HEK293 (cell line): ENCODE results near the gene APOL5.

Experiments used
- CTCF ChIA-PET: fragments of 350-600 bp; formaldehyde crosslinking; extraction: SDS; loops from one replicate; lab custom pipeline; 2021; ENCODE audit warnings: antibody characterized with exemption; lab: Yijun Ruan, JAX
- POLR2A ChIA-PET: fragments of 300-600 bp; formaldehyde crosslinking; extraction: SDS; loops from one replicate; lab custom pipeline; 2020; ENCODE audit warnings: antibody characterized with exemption, inconsistent platforms; lab: Yijun Ruan, JAX
- H3K27ac ChIP-seq: fragments of 200-500 bp; sonication (Bioruptor generic); 2 replicates; pipeline ENCODE4 v1.5.1; 2014; ENCODE audit warnings: low read depth, low read length, control low read depth, inconsistent platforms; ENCODE audit errors: extremely low read depth
- H3K36me3 ChIP-seq, 2 experiments: fragments of 200-500 bp in 1 of 2; sonication (Bioruptor generic) in 1 of 2; 1 replicate in 1 of 2; 2 replicates in 1 of 2; pipeline ENCODE4 v1.5.1; 2014 to 2017; ENCODE audit warnings: inconsistent platforms in 2 of 2, low read length in 2 of 2; ENCODE audit not compliant: control insufficient read depth in 2 of 2, insufficient read depth in 1 of 2
- H3K4me1 ChIP-seq: fragments of 200-500 bp; sonication (Bioruptor generic); 2 replicates; pipeline ENCODE4 v1.5.1; 2014; ENCODE audit warnings: mild to moderate bottlenecking, low read length, inconsistent platforms; ENCODE audit not compliant: control insufficient read depth, insufficient read depth
- H3K4me3 ChIP-seq: 2 replicates; pipeline ENCODE4 v1.5.1; 2011; ENCODE audit warnings: low read depth, mild to moderate bottlenecking, control low read depth, low read length, moderate library complexity
- H3K9me3 ChIP-seq: fragments of 200-500 bp; sonication (Bioruptor generic); 2 replicates; pipeline ENCODE4 v1.5.1; 2014; ENCODE audit warnings: low read depth, low read length, inconsistent platforms; ENCODE audit not compliant: control insufficient read depth, insufficient read depth
- BCL11B ChIP-seq: fragments of 450-650 bp; formaldehyde crosslinking; IDR thresholded peaks from 2 replicates; pipeline ENCODE4 v1.5.1; 2016; ENCODE audit warnings: low read depth, missing biosample characterization, missing genetic modification characterization
- HOXA7 ChIP-seq: sonication (generic); formaldehyde crosslinking; IDR thresholded peaks from 2 replicates; pipeline ENCODE4 v1.8.1; 2022; ENCODE audit warnings: missing genetic modification reagents, borderline replicate concordance
- HOXD13 ChIP-seq: sonication (generic); formaldehyde crosslinking; IDR thresholded peaks from 2 replicates; pipeline ENCODE4 v1.8.0; 2022; ENCODE audit warnings: missing genetic modification reagents, borderline replicate concordance
- KLF10 ChIP-seq: fragments of 450-650 bp; IDR thresholded peaks from 2 replicates; pipeline ENCODE4 v1.5.1; 2018; ENCODE audit warnings: missing biosample characterization, mild to moderate bottlenecking, missing genetic modification characterization
- OVOL3 ChIP-seq: fragments of 450-650 bp; formaldehyde crosslinking; IDR thresholded peaks from 2 replicates; pipeline ENCODE4 v1.5.1; 2016; ENCODE audit warnings: missing biosample characterization, missing genetic modification characterization
- PATZ1 ChIP-seq: fragments of 450-650 bp; formaldehyde crosslinking; IDR thresholded peaks from 2 replicates; pipeline ENCODE4 v1.5.1; 2016; ENCODE audit warnings: missing biosample characterization, missing genetic modification characterization
- PRDM4 ChIP-seq: fragments of 450-650 bp; formaldehyde crosslinking; IDR thresholded peaks from 2 replicates; pipeline ENCODE4 v1.5.1; 2017; ENCODE audit warnings: missing biosample characterization, missing genetic modification characterization
- SP2 ChIP-seq: fragments of 450-650 bp; formaldehyde crosslinking; IDR thresholded peaks from 2 replicates; pipeline ENCODE4 v1.5.1; 2016; ENCODE audit warnings: missing biosample characterization, missing genetic modification characterization
- SP7 ChIP-seq: fragments of 450-650 bp; formaldehyde crosslinking; IDR thresholded peaks from 2 replicates; pipeline ENCODE4 v1.5.1; 2016; ENCODE audit warnings: missing biosample characterization, missing genetic modification characterization
- WT1 ChIP-seq: fragments of 450-650 bp; formaldehyde crosslinking; IDR thresholded peaks from 2 replicates; pipeline ENCODE4 v1.5.1; 2016; ENCODE audit warnings: missing biosample characterization, missing genetic modification characterization
- ZBTB21 ChIP-seq: fragments of 450-650 bp; formaldehyde crosslinking; IDR thresholded peaks from 2 replicates; pipeline ENCODE4 v1.5.1; 2017; ENCODE audit warnings: missing biosample characterization, missing genetic modification characterization
- ZNF112 ChIP-seq: fragments of 450-650 bp; formaldehyde crosslinking; IDR thresholded peaks from 2 replicates; pipeline ENCODE4 v1.5.0; 2017; ENCODE audit warnings: missing biosample characterization, missing genetic modification characterization
- ZNF132 ChIP-seq: fragments of 450-650 bp; formaldehyde crosslinking; IDR thresholded peaks from 2 replicates; pipeline ENCODE4 v1.5.1; 2017; ENCODE audit warnings: missing biosample characterization, missing genetic modification characterization, borderline replicate concordance
- ZNF155 ChIP-seq: fragments of 450-650 bp; formaldehyde crosslinking; IDR thresholded peaks from 2 replicates; pipeline ENCODE4 v1.5.1; 2016; ENCODE audit warnings: missing biosample characterization, missing genetic modification characterization
- ZNF157 ChIP-seq: fragments of 450-650 bp; formaldehyde crosslinking; IDR thresholded peaks from 2 replicates; pipeline ENCODE4 v1.5.1; 2016; ENCODE audit warnings: missing biosample characterization, missing genetic modification characterization
- ZNF16 ChIP-seq: fragments of 450-650 bp; formaldehyde crosslinking; IDR thresholded peaks from 2 replicates; pipeline ENCODE4 v1.5.1; 2016; ENCODE audit warnings: low read depth, missing biosample characterization, missing genetic modification characterization
- ZNF248 ChIP-seq: fragments of 450-650 bp; formaldehyde crosslinking; IDR thresholded peaks from 2 replicates; pipeline ENCODE4 v1.5.1; 2017; ENCODE audit warnings: missing biosample characterization, missing genetic modification characterization
- ZNF266 ChIP-seq: fragments of 450-650 bp; formaldehyde crosslinking; IDR thresholded peaks from 2 replicates; pipeline ENCODE4 v1.5.1; 2016; ENCODE audit warnings: missing biosample characterization, missing genetic modification characterization, low read depth
- ZNF366 ChIP-seq: fragments of 450-650 bp; formaldehyde crosslinking; conservative IDR thresholded peaks from 2 replicates; pipeline ENCODE4 v1.5.1; 2016; ENCODE audit warnings: missing biosample characterization, missing genetic modification characterization
- ZNF571 ChIP-seq: fragments of 450-650 bp; formaldehyde crosslinking; IDR thresholded peaks from 2 replicates; pipeline ENCODE4 v1.5.0; 2017; ENCODE audit warnings: missing biosample characterization, missing genetic modification characterization
- ZNF596 ChIP-seq: fragments of 450-650 bp; IDR thresholded peaks from 2 replicates; pipeline ENCODE4 v1.5.0; 2018; ENCODE audit warnings: missing biosample characterization, mild to moderate bottlenecking, missing genetic modification characterization, moderate library complexity
- ZNF610 ChIP-seq: fragments of 450-650 bp; formaldehyde crosslinking; IDR thresholded peaks from 2 replicates; pipeline ENCODE4 v1.5.1; 2016; ENCODE audit warnings: missing biosample characterization, missing genetic modification characterization, borderline replicate concordance
- ZNF624 ChIP-seq: fragments of 450-650 bp; formaldehyde crosslinking; IDR thresholded peaks from 2 replicates; pipeline ENCODE4 v1.5.1; 2017; ENCODE audit warnings: missing biosample characterization, missing genetic modification characterization
- ZNF654 ChIP-seq: fragments of 450-650 bp; formaldehyde crosslinking; IDR thresholded peaks from 2 replicates; pipeline ENCODE4 v1.5.1; 2016; ENCODE audit warnings: low read depth, missing biosample characterization, missing genetic modification characterization
- ZNF658 ChIP-seq: fragments of 450-650 bp; formaldehyde crosslinking; IDR thresholded peaks from 2 replicates; pipeline ENCODE4; 2016; ENCODE audit warnings: missing biosample characterization, missing genetic modification characterization
- ZNF747 ChIP-seq: fragments of 450-650 bp; formaldehyde crosslinking; IDR thresholded peaks from 2 replicates; pipeline ENCODE4 v1.5.1; 2016; ENCODE audit warnings: missing biosample characterization, missing genetic modification characterization
- ZNF76 ChIP-seq: fragments of 450-650 bp; formaldehyde crosslinking; IDR thresholded peaks from 2 replicates; pipeline ENCODE4; 2016; ENCODE audit warnings: low read depth, missing biosample characterization, missing genetic modification characterization, borderline replicate concordance
- ZNF776 ChIP-seq: fragments of 450-650 bp; formaldehyde crosslinking; IDR thresholded peaks from 2 replicates; pipeline ENCODE4 v1.5.0; 2017; ENCODE audit warnings: missing biosample characterization, missing genetic modification characterization, borderline replicate concordance

The APOL5 gene

GRCh38 chr22:35732116-35732515 lies 14.4 kb downstream of the APOL5 start (continued):
- no peak for TF ChIP-seq WT1 (tag by site-specific recombination)
- no peak for TF ChIP-seq ZNF112 (tag by site-specific recombination)
- no peak for TF ChIP-seq ZNF596 (tag by site-specific recombination)
- TF ChIP-seq HOXA7, result no peak
- no peak for TF ChIP-seq ZNF610 (tag by site-specific recombination)
- TF ChIP-seq SP7 (tag by site-specific recombination), result no peak

- Histone ChIP-seq H3K9me3 (no peaks in the 10 kb centered on the region), H3K27ac (no peak overlapping the region), H3K4me1 (no peaks in the 10 kb centered on the region), H3K4me3 (no peak overlapping the region), H3K36me3 (no peaks in the 10 kb centered on the region; a peak in 1 of 3 replicates)
- ChIA-PET CTCF (no interaction called here), POLR2A (no interaction called here)
- no peak for TF ChIP-seq ZNF155 (tag by site-specific recombination)
- no peak for TF ChIP-seq ZBTB21
- TF ChIP-seq BCL11B, result no peak
- TF ChIP-seq ZNF658, result no peak
- no peak for TF ChIP-seq PATZ1
- no peak for TF ChIP-seq SP2 (tag by site-specific recombination)
- TF ChIP-seq PRDM4 (tag by site-specific recombination), result no peak
- no peak for TF ChIP-seq ZNF366 (tag by site-specific recombination)
- no peak for TF ChIP-seq ZNF132 (tag by site-specific recombination)
- TF ChIP-seq HOXD13 (CRISPR knock-in tag), result no peak
- no peak for TF ChIP-seq OVOL3
- no peak for TF ChIP-seq ZNF747 (tag by site-specific recombination)
- TF ChIP-seq ZNF776 (tag by site-specific recombination), result no peak
- TF ChIP-seq ZNF76 (tag by site-specific recombination), result no peak
These were observed 15.4 kb downstream of the APOL5 start for GRCh38 chr22:35733036-35733435.

GRCh38 chr22:35733791-35734516 lies 16.3 kb downstream of the APOL5 start:
- Histone ChIP-seq H3K36me3 (peaks cover 0 to 7% of the 10 kb centered on the region in 2 experiments; a peak in 2 of 3 replicates), H3K27ac (no peak overlapping the region), H3K9me3 (no peaks in the 10 kb centered on the region), H3K4me1 (no peaks in the 10 kb centered on the region), H3K4me3 (no peak overlapping the region)
- ChIA-PET POLR2A (no interaction called here), CTCF (no interaction called here)
- TF ChIP-seq ZNF16, result no peak
- no peak for TF ChIP-seq ZNF266
- TF ChIP-seq KLF10, result no peak
- no peak for TF ChIP-seq ZNF624 (tag by site-specific recombination)
- no peak for TF ChIP-seq ZNF248 (tag by site-specific recombination)
- TF ChIP-seq ZNF654 (tag by site-specific recombination), result no peak
- no peak for TF ChIP-seq ZNF571 (tag by site-specific recombination)
- TF ChIP-seq ZNF157 (tag by site-specific recombination), result no peak
